DMS53 treated with DMSO at 0.1 percent for 48 hours (cell line): Measurements from ENCODE around the gene RBFOX1.

Source experiments
- DNase-seq: peaks from one replicate; lab custom pipeline; 2025; ENCODE audit not compliant: unreplicated experiment; lab: John Stamatoyannopoulos, UW

The RBFOX1 gene

DNA sequence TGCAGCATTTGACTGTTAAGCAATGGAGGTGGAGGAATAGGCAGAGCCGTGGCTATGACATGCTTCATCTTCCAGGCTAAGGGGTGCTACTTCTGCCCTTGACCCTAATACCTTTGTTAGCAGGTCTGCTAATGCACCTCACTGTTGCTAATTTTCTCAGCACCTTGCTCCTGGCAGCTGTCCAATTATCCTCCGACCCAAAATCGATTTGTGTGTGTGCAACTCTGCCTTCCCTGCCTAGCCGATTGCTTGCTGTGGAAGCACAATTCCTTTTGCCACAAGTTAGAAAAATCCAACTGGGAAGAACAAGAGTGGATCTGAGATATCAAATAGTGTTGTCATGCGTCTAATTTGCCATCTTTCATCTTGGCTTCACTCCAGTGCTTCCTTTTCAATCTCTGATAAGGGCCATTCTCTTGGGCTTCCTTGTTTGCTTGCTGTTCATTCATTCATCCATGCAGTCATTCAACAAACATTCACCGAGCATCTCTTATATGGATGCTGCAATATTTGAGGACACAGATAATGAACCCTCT is 422.8 kb downstream of the RBFOX1 start:
- no peak for DNase-seq
